ENCODE data around the gene MAPK10.
A peak's percentile ranks its signal among the peaks of the same experiment; 100 is the strongest.
"Not testable (repeated sequence)": the region's sequence is repeated elsewhere in the genome, so short reads cannot be mapped to it uniquely, and the experiment has no call there.

MAPK10 gene

GRCh38 chr4:86100539-86101215 lies 259.2 kb downstream of the MAPK10 start:
- DNase-seq = no peak

GRCh38 chr4:86099348-86099747 lies 260.5 kb downstream of the MAPK10 start:
- DNase-seq = no peak

GRCh38 chr4:86098691-86099090 lies 261.2 kb downstream of the MAPK10 start:
- no peak for DNase-seq

- no peak for DNase-seq
These were observed 263.5 kb downstream of the MAPK10 start for GRCh38 chr4:86096373-86096772.

GRCh38 chr4:86092684-86093083 lies 267.2 kb downstream of the MAPK10 start:
- no peak for DNase-seq

GRCh38 chr4:86091201-86091600 lies 268.7 kb downstream of the MAPK10 start:
- no peak for DNase-seq

GRCh38 chr4:86089781-86090323 lies 270.0 kb downstream of the MAPK10 start:
- DNase-seq = no peak

- no peak for DNase-seq
These were observed 270.8 kb downstream of the MAPK10 start for GRCh38 chr4:86089053-86089452.

- not testable (repeated sequence) for DNase-seq
These were observed 284.1 kb downstream of the MAPK10 start for GRCh38 chr4:86075796-86076195.

GRCh38 chr4:86060341-86060740 lies 299.5 kb downstream of the MAPK10 start:
- DNase-seq = no peak

GRCh38 chr4:86058621-86059020 lies 301.2 kb downstream of the MAPK10 start:
- no peak for DNase-seq

GRCh38 chr4:86055898-86056297 lies 304.0 kb downstream of the MAPK10 start:
- DNase-seq = no peak

- no peak for DNase-seq
These were observed 305.4 kb downstream of the MAPK10 start for GRCh38 chr4:86054286-86055032.

GRCh38 chr4:86050496-86050895 lies 309.4 kb downstream of the MAPK10 start:
- no peak for DNase-seq

- no peak for DNase-seq
These were observed 311.4 kb downstream of the MAPK10 start for GRCh38 chr4:86048426-86048825.

GRCh38 chr4:86044593-86044985 lies 315.3 kb downstream of the MAPK10 start:
- DNase-seq = no peak

GRCh38 chr4:86043755-86044592 lies 315.9 kb downstream of the MAPK10 start:
- DNase-seq = no peak

- no peak for DNase-seq
These were observed 321.8 kb downstream of the MAPK10 start for GRCh38 chr4:86038037-86038436.

- DNase-seq = peak; percentile 22
These were observed 323.1 kb downstream of the MAPK10 start for GRCh38 chr4:86036736-86037135.

GRCh38 chr4:86035688-86036087 lies 324.2 kb downstream of the MAPK10 start:
- DNase-seq = no peak

GRCh38 chr4:86034616-86035015 lies 325.2 kb downstream of the MAPK10 start:
- DNase-seq = no peak

GRCh38 chr4:86033171-86033570 lies 326.7 kb downstream of the MAPK10 start:
- DNase-seq = no peak

- DNase-seq = no peak
These were observed 327.3 kb downstream of the MAPK10 start for GRCh38 chr4:86032476-86033022.
